OCI-LY1 (cell line): ENCODE results near the gene ARCN1.
"Not testable (repeated sequence)": the region's sequence is repeated elsewhere in the genome, so short reads cannot be mapped to it uniquely, and the experiment has no call there.

Experiments used
- H2AFZ ChIP-seq: fragments of 200-600 bp; sonication (generic), shearing (Covaris generic); 2 replicates; pipeline ENCODE4 v1.6.0; 2014; ENCODE audit warnings: antibody characterized with exemption, mild to moderate bottlenecking, low read length
- H3F3A ChIP-seq: fragments of 200-600 bp; sonication (generic), shearing (Covaris generic); 2 replicates; pipeline ENCODE4 v1.6.0; 2014; ENCODE audit warnings: mild to moderate bottlenecking, antibody characterized with exemption, low read length, moderate library complexity; ENCODE audit not compliant: insufficient read depth
- H3K27ac ChIP-seq: fragments of 200-600 bp; sonication (generic); 2 replicates; pipeline ENCODE4 v1.5.1; 2014; ENCODE audit warnings: low read length, mixed run types, mild to moderate bottlenecking, low read depth; ENCODE audit not compliant: poor library complexity, severe bottlenecking
- H3K27me3 ChIP-seq: fragments of 200-600 bp; sonication (generic); 2 replicates; pipeline ENCODE4 v1.6.0; 2014; ENCODE audit warnings: antibody characterized with exemption, mild to moderate bottlenecking, low read length, moderate library complexity; ENCODE audit not compliant: insufficient read depth
- H3K36me3 ChIP-seq: fragments of 200-600 bp; sonication (generic); 2 replicates; pipeline ENCODE4 v1.6.1; 2014; ENCODE audit warnings: mild to moderate bottlenecking, antibody characterized with exemption, low read length, moderate library complexity, mixed read lengths; ENCODE audit not compliant: insufficient read depth
- H3K4me1 ChIP-seq: fragments of 200-600 bp; sonication (generic); 2 replicates; pipeline ENCODE4 v1.5.1; 2014; ENCODE audit warnings: mild to moderate bottlenecking, low read length, moderate library complexity; ENCODE audit not compliant: insufficient read depth, severe bottlenecking
- H3K4me2 ChIP-seq: fragments of 200-600 bp; sonication (generic), shearing (Covaris generic); 2 replicates; pipeline ENCODE4 v1.6.1; 2014; ENCODE audit warnings: low read length
- H3K4me3 ChIP-seq: fragments of 200-600 bp; sonication (generic); 2 replicates; pipeline ENCODE4 v1.5.1; 2014; ENCODE audit warnings: low read length, low read depth, mild to moderate bottlenecking, mixed read lengths; ENCODE audit not compliant: poor library complexity, severe bottlenecking
- H3K79me2 ChIP-seq: fragments of 200-600 bp; shearing (Covaris generic); 2 replicates; pipeline ENCODE4 v1.6.1; 2016; ENCODE audit warnings: mixed run types, low read length, mixed read lengths; ENCODE audit not compliant: insufficient read depth
- H3K9ac ChIP-seq: fragments of 200-600 bp; sonication (generic), shearing (Covaris generic); 2 replicates; pipeline ENCODE4 v1.6.1; 2014; ENCODE audit warnings: mild to moderate bottlenecking, low read length, mixed read lengths
- H3K9me2 ChIP-seq: fragments of 200-600 bp; sonication (generic), shearing (Covaris generic); 2 replicates; pipeline ENCODE4 v1.6.1; 2014; ENCODE audit warnings: low read depth, mild to moderate bottlenecking, low read length, mixed read lengths
- H3K9me3 ChIP-seq: fragments of 200-600 bp; shearing (Covaris generic); 2 replicates; pipeline ENCODE4 v1.6.1; 2014; ENCODE audit warnings: low read length, mixed read lengths
- H4K20me1 ChIP-seq: fragments of 200-600 bp; sonication (generic), shearing (Covaris generic); 2 replicates; pipeline ENCODE4 v1.6.0; 2016; ENCODE audit warnings: mild to moderate bottlenecking, low read length; ENCODE audit not compliant: insufficient read depth
- CTCF ChIP-seq: fragments of 200-600 bp; sonication (generic), shearing (Covaris generic); IDR thresholded peaks from 2 replicates; pipeline ENCODE4 v1.5.1; 2017; ENCODE audit warnings: mild to moderate bottlenecking, antibody characterized with exemption, low read length, moderate library complexity, mixed read lengths
- EZH2 ChIP-seq: fragments of 200-600 bp; sonication (generic), shearing (Covaris generic); IDR thresholded peaks from 2 replicates; pipeline ENCODE4 v1.8.0; 2017; ENCODE audit warnings: borderline replicate concordance, mixed run types, mild to moderate bottlenecking, antibody characterized with exemption, low read length, moderate library complexity, mixed read lengths

ARCN1 gene

DNA sequence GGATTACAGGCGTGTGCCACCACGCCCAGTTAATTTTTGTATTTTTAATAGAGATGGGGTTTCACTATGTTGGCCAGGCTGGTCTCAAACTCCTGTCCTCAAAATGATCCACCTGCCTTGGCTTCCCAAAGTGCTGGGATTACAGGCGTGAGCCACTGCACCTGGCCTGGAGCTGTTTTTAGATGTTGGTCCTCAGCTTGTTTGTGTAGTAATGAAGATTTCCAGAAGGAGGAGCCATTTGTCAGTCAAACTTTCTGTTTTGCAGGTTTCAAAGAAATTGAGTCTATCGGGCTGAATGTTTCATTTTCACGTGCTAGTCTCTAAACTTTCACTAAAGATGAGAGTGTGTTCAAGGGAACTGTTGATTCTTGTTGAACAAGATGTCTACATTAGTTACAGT is 22.8 kb downstream of the ARCN1 start:
- not testable (repeated sequence) for H3K4me1 ChIP-seq, H3K9ac ChIP-seq, H3K4me3 ChIP-seq, H3K27ac ChIP-seq, H3F3A ChIP-seq, H3K9me3 ChIP-seq, H4K20me1 ChIP-seq, H3K27me3 ChIP-seq, H3K79me2 ChIP-seq, H2AFZ ChIP-seq, H3K4me2 ChIP-seq, H3K9me2 ChIP-seq
- H3K36me3 ChIP-seq = peaks cover 76% of the 10 kb centered on the region
- TF ChIP-seq CTCF = peak; percentile 12; the same call in 1 of the 2 replicates

GRCh38 chr11:118596224-118597146 is 24.3 kb downstream of the ARCN1 start:
- Histone ChIP-seq H3K4me2 (no peak overlapping the region), H3K79me2 (no peaks in the 10 kb centered on the region), H3K9me2 (no peaks in the 10 kb centered on the region), H3K27me3 (no peaks in the 10 kb centered on the region), H3F3A (no peaks in the 10 kb centered on the region), H3K9ac (no peak overlapping the region), H3K27ac (no peak overlapping the region), H3K36me3 (peaks cover 71% of the 10 kb centered on the region), H3K9me3 (no peaks in the 10 kb centered on the region), H2AFZ (no peak overlapping the region), H4K20me1 (no peaks in the 10 kb centered on the region), H3K4me1 (no peaks in the 10 kb centered on the region), H3K4me3 (no peak overlapping the region)
- TF ChIP-seq EZH2 (no peak), CTCF (no peak)

DNA sequence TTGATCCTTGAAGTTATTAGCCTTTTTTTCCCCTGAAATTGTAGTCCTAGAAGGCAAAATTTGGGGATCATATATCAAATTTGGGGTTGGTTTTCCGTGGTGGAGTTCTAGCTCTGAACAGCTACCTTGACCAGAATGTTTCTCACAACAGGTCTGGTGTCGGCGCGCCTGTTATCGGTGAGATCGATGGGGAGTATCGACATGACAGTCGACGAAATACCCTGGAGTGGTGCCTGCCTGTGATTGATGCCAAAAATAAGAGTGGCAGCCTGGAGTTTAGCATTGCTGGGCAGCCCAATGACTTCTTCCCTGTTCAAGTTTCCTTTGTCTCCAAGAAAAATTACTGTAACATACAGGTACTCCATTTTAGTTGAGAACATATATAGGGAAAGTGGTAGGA is 25.3 kb downstream of the ARCN1 start:
- Histone ChIP-seq H3K4me1 (no peaks in the 10 kb centered on the region), H4K20me1 (no peaks in the 10 kb centered on the region), H3K36me3 (peaks cover 74% of the 10 kb centered on the region), H3K9ac (no peak overlapping the region), H3K4me2 (no peak overlapping the region), H3K79me2 (no peaks in the 10 kb centered on the region), H3K4me3 (no peak overlapping the region), H3K9me3 (no peaks in the 10 kb centered on the region), H3K27me3 (no peaks in the 10 kb centered on the region), H2AFZ (no peak overlapping the region), H3K27ac (no peak overlapping the region), H3F3A (no peaks in the 10 kb centered on the region), H3K9me2 (no peaks in the 10 kb centered on the region)
- TF ChIP-seq CTCF (no peak), EZH2 (no peak)
